Mucosa of descending colon (tissue), 3 donors: ENCODE results near the gene MIA2. TPM values are rescaled to one million over a fixed set of nuclear protein-coding genes. Genes with fewer than 3 reads are reported as not detected.
A peak's percentile ranks its signal among the peaks of the same experiment; 100 is the strongest.
"Not testable (repeated sequence)": the region's sequence is repeated elsewhere in the genome, so short reads cannot be mapped to it uniquely, and the experiment has no call there.

Experiments
- ATAC-seq: fragments of 200-7000 bp; cut with Tn5 transposase; one replicate; pipeline ENCODE4 v1.9.1; 2020; ENCODE audit warnings: mild to moderate bottlenecking, moderate library complexity
- DNase-seq, 3 donors: peaks; one replicate each; pipeline ENCODE4 v3.0.0-alpha.2; 2020
- H3K36me3 ChIP-seq: fragments of 200-600 bp; one replicate; pipeline ENCODE4 v1.8.0; 2021; ENCODE audit warnings: low read depth, mild to moderate bottlenecking
- H3K4me1 ChIP-seq: fragments of 200-600 bp; one replicate; pipeline ENCODE4 v1.8.0; 2021; ENCODE audit warnings: low read depth, mild to moderate bottlenecking
- H3K4me3 ChIP-seq: fragments of 200-600 bp; one replicate; pipeline ENCODE4 v1.8.0; 2021; ENCODE audit warnings: mild to moderate bottlenecking
- H3K9me3 ChIP-seq: fragments of 200-600 bp; one replicate; pipeline ENCODE4 v1.8.0; 2021; ENCODE audit warnings: mild to moderate bottlenecking
- intact Hi-C, 2 donors: fragments of 100-400 bp; cut with DNase I in 1 of 2; cut with micrococcal nuclease in 1 of 2; formaldehyde crosslinking; loops; one replicate each; pipeline versions ENCODE4 v1.11.0 to v1.11.1; 2022; cut with DNase I, micrococcal nuclease
- total RNA-seq, 3 donors: library from RNA; stranded (reverse); fragmentation: NEBNext Ultra II Directional in 2 of 3; extraction: Animal tissue kit (Norgen Biotek cat#: 25700) in 2 of 3; gene quantifications; one replicate each; pipeline versions ENCODE4 v1.2.1 to v1.2.4, GENCODE V29; 2021 to 2023
- TF ChIP-seq, protein P1 (sequence below): fragments of 200-600 bp; IDR thresholded peaks from one replicate; pipeline ENCODE4 v1.8.0; 2022; ENCODE audit warnings: antibody characterized with exemption, mild to moderate bottlenecking
- donor health status: DM: no; HTN: no; CAD: no; lungs with moderate emphysema.
- donor health status: DM: no; HTN: no; CAD: no.
- donor health status: DM: no; HTN: yes; CAD: no.

Gene MIA2
- total RNA-seq, 3 donors from 2014 or later, result 46.1 to 81.9 (median 51.7) TPM

DNA sequence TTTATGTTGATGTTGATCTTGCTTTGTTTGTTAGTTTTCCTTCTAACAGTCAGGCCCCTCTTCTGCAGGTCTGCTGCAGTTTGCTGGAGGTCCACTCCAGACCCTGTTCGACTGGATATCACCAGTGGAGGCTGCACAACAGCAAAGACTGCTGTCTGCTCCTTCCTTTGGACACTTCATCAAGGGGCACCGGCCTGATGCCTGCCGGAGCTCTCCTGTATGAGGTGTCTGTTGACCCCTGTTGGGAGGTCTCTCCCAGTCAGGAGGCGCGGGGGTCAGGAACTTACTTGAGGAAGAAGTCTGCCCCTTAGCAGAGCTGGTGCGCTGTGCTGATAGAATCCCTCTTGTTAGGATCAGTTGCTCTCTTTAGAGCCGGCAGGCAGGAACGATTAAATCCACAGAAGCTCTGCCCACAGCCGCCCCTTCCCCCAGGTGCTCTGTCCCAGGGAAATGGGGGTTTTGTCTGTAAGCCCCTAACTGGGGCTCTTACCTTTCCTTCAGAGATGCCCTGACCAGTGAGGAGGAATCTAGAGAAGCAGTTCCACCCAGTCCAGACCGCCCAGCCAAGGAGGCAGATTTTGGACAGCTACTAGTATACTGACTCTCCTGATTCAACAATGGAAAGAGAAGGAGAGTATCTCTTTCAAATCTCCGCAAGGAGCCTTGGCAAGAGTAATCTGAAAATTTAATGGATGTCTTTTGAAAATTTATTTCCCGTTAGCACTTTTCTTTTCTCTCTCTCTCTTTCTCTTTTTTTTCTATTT is 25.2 kb downstream of the MIA2 start:
- ATAC-seq (no peak), DNase-seq (no peak)
- Histone ChIP-seq H3K4me1 (no peaks in the 10 kb centered on the region), H3K4me3 (no peak overlapping the region), H3K36me3 (no peaks in the 10 kb centered on the region), H3K9me3 (peaks cover 6% of the 10 kb centered on the region)
- intact Hi-C loops, result no loop called here
- TF ChIP-seq, protein P1, sequence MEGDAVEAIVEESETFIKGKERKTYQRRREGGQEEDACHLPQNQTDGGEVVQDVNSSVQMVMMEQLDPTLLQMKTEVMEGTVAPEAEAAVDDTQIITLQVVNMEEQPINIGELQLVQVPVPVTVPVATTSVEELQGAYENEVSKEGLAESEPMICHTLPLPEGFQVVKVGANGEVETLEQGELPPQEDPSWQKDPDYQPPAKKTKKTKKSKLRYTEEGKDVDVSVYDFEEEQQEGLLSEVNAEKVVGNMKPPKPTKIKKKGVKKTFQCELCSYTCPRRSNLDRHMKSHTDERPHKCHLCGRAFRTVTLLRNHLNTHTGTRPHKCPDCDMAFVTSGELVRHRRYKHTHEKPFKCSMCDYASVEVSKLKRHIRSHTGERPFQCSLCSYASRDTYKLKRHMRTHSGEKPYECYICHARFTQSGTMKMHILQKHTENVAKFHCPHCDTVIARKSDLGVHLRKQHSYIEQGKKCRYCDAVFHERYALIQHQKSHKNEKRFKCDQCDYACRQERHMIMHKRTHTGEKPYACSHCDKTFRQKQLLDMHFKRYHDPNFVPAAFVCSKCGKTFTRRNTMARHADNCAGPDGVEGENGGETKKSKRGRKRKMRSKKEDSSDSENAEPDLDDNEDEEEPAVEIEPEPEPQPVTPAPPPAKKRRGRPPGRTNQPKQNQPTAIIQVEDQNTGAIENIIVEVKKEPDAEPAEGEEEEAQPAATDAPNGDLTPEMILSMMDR, result no peak

DNA sequence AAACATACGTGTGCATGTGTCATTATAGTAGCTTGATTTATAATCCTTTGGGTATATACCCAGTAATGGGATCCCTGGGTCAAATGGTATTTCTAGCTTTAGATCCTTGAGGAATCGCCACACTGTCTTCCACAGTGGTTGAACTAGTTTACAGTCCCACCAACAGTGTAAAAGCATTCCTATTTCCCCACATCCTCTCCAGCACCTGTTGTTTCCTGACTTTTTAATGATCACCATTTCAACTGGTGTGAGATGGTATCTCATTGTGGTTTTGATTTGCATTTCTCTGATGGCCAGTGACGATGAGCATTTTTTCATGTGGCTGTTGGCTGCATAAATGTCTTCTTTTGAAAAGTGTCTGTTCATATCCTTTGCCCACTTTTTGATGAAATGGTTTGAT is 26.4 kb downstream of the MIA2 start:
- H3K9me3 ChIP-seq, DNase-seq: not testable (repeated sequence)

DNA sequence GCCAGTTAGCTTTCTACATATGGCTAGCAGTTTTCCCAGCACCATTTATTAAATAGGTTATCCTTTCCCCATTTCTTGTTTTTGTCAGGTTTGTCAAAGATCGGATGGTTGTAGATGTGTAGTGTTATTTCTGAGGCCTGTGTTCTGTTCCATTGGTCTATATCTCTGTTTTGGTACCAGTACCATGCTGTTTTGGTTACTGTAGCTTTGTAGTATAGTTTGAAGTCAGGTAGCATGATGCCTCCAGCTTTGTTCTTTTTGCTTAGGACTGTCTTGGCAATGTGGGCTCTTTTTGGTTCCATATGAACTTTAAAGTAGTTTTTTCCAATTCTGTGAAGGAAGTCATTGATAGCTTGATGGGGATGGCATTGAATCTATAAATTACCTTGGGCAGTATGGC is 28.5 kb downstream of the MIA2 start:
- H3K36me3 ChIP-seq, DNase-seq, H3K4me3 ChIP-seq, H3K9me3 ChIP-seq, ATAC-seq, H3K4me1 ChIP-seq: not testable (repeated sequence)
- intact Hi-C loops, result loop anchor here in 1 of 2 donors (10.0 kb wide), 1 partner anchor 147 kb away; the partner anchor contains the start of gene GEMIN2

More for the DNA sequence above, 26.4 kb downstream of the MIA2 start:
- not testable (repeated sequence) for H3K36me3 ChIP-seq, H3K4me1 ChIP-seq, H3K4me3 ChIP-seq, ATAC-seq
- intact Hi-C loops, result loop anchor here in 1 of 2 donors (10.0 kb wide), 1 partner anchor 145 kb away; the partner anchor contains the start of gene GEMIN2

DNA sequence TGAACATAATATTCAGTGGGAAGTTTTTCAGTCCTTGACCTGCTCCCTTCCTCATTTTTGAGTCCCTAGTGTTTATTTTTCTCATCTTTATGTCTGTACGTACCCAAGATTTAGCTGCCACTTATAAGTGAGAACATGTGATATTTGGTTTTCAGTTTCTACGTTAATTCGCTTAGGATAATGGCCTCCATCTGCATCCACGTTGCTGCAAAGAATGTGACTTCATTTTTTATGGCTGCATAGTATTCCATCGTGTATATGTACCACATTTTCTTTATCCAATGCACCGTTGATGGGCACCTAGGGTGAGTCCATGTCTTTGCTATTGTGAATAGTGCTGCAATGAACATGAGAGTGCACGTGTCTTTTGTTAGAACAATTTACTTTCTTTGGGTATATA is 30.3 kb downstream of the MIA2 start:
- intact Hi-C loops, result loop anchor here in 1 of 2 donors (10.0 kb wide), 1 partner anchor 149 kb away; the partner anchor contains the start of gene GEMIN2

DNA sequence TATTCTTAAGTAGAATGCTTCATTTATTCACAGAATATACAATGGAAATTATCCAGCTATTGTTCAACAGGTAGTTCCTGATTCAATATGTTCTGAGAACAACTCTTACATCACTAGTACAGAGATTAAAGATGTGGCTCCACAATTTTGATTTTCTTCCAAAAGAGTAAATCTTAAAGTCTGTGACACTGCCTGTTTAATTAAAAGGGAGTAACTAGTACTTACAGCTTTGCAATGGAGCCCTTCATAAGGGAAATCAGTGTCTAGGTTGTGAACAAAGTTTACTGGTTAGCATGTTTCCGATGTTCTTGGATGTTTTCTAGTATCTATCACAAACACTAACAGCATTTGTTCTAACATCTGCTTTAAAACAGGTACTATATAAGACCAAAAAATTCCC is 30.8 kb downstream of the MIA2 start:
- Histone ChIP-seq H3K4me3 (no peak overlapping the region), H3K9me3 (peaks cover 6% of the 10 kb centered on the region), H3K4me1 (peaks cover 14% of the 10 kb centered on the region), H3K36me3 (no peaks in the 10 kb centered on the region)
- intact Hi-C loops, result loop anchor here in 1 of 2 donors (10.0 kb wide), 1 partner anchor 150 kb away; the partner anchor contains the start of gene GEMIN2
- ATAC-seq, result no peak
- TF ChIP-seq, protein P1, result no peak
- DNase-seq, result no peak

More for the DNA sequence above, 30.3 kb downstream of the MIA2 start:
- Histone ChIP-seq H3K9me3 (peaks cover 6% of the 10 kb centered on the region), H3K4me3 (no peak overlapping the region), H3K36me3 (no peaks in the 10 kb centered on the region), H3K4me1 (peaks cover 12% of the 10 kb centered on the region)
- TF ChIP-seq, protein P1, result no peak
- ATAC-seq, result no peak
- no peak for DNase-seq

DNA sequence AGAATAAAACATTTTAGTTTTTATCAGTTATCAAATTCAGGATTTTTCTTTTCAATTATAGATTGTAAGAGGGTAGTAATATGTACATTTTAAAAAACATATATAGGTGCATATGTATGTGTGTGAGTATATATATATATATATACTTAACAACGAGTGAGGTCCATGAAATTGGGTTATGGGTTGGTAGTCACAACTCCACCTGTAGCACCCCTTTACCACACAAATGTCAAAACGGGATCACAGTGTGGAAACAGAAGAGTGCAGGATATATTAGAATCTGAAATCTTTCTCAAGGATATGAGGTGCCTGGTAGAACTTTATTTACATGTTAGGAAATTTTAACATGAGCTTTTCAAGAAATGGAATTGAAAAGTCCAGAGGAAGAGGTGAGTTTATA is 31.3 kb downstream of the MIA2 start:
- H3K4me1 ChIP-seq, result peaks cover 14% of the 10 kb centered on the region
- no peaks in the 10 kb centered on the region for H3K36me3 ChIP-seq
- H3K4me3 ChIP-seq, result no peak overlapping the region
- DNase-seq (peak in 1 of 3 donors; percentile 31), ATAC-seq (no peak)
- intact Hi-C loops, result loop anchor here in 1 of 2 donors (10.0 kb wide), 1 partner anchor 150 kb away; the partner anchor contains the start of gene GEMIN2
- H3K9me3 ChIP-seq, result peaks cover 6% of the 10 kb centered on the region
- TF ChIP-seq, protein P1, result no peak
